Measurements from ENCODE around the gene ABHD14A. TPM values are rescaled to one million over a fixed set of nuclear protein-coding genes. Genes with fewer than 3 reads are reported as not detected.

ABHD14A gene
- total RNA-seq, 6 experiments from 2014 or later, result 10.5 to 13.2 (median 11.0) TPM

- no peak overlapping the region for H3K4me3 Mint-ChIP-seq
- H3K27ac Mint-ChIP-seq, result no peak overlapping the region
- peaks cover 20% of the 10 kb centered on the region; the same call in 1 of the 2 replicates for H3K36me3 Mint-ChIP-seq (ENCODE audit: low read depth)
- no peak for DNase-seq
- H3K4me1 Mint-ChIP-seq (ENCODE audit: low read depth), result no peaks in the 10 kb centered on the region
- TF ChIP-seq CTCF (IDR thresholded peaks at IDR 0.05), result no peak
- H3K27me3 Mint-ChIP-seq (ENCODE audit: insufficient read depth), result peaks cover 2% of the 10 kb centered on the region; the same call in 1 of the 2 replicates
- no peaks in the 10 kb centered on the region for H3K9me3 Mint-ChIP-seq
Observed at GRCh38 chr3:51930439-51930838, 44.4 kb upstream of the ABHD14A start.

- Mint-ChIP-seq H3K27me3 (ENCODE audit: insufficient read depth) (peaks cover under 1% of the 10 kb centered on the region; the same call in 1 of the 2 replicates), H3K4me1 (ENCODE audit: low read depth) (no peaks in the 10 kb centered on the region), H3K4me3 (no peak overlapping the region), H3K36me3 (ENCODE audit: low read depth) (peaks cover 25% of the 10 kb centered on the region; the same call in 1 of the 2 replicates), H3K27ac (no peak overlapping the region), H3K9me3 (no peaks in the 10 kb centered on the region)
- TF ChIP-seq CTCF (IDR thresholded peaks at IDR 0.05), result no peak
- DNase-seq, result no peak
Observed at GRCh38 chr3:51931756-51932155, 43.1 kb upstream of the ABHD14A start.

- Mint-ChIP-seq H3K36me3 (ENCODE audit: low read depth) (peaks cover 25% of the 10 kb centered on the region; the same call in 1 of the 2 replicates), H3K9me3 (no peaks in the 10 kb centered on the region), H3K27me3 (ENCODE audit: insufficient read depth) (no peaks in the 10 kb centered on the region; the same call in none of the 2 replicates)
Observed at GRCh38 chr3:51932471-51933370, 42.1 kb upstream of the ABHD14A start.

GRCh38 chr3:51933471-51934138, 41.3 kb upstream of the ABHD14A start:
- Mint-ChIP-seq H3K9me3 (no peaks in the 10 kb centered on the region), H3K27ac (no peak overlapping the region), H3K27me3 (ENCODE audit: insufficient read depth) (no peaks in the 10 kb centered on the region; the same call in none of the 2 replicates), H3K4me3 (no peak overlapping the region), H3K4me1 (ENCODE audit: low read depth) (no peaks in the 10 kb centered on the region), H3K36me3 (ENCODE audit: low read depth) (peaks cover 25% of the 10 kb centered on the region; the same call in 1 of the 2 replicates)
- no peak for TF ChIP-seq CTCF (IDR thresholded peaks at IDR 0.05)
- DNase-seq, result no peak

More at GRCh38 chr3:51932471-51933370, 42.1 kb upstream of the ABHD14A start:
- no peak for DNase-seq
- H3K4me1 Mint-ChIP-seq (ENCODE audit: low read depth), result no peaks in the 10 kb centered on the region
- H3K27ac Mint-ChIP-seq, result no peak overlapping the region
- TF ChIP-seq CTCF (IDR thresholded peaks at IDR 0.05), result no peak
- H3K4me3 Mint-ChIP-seq, result no peak overlapping the region

GRCh38 chr3:51934139-51934850, 40.6 kb upstream of the ABHD14A start:
- H3K4me3 Mint-ChIP-seq, result no peak overlapping the region
- TF ChIP-seq CTCF (IDR thresholded peaks at IDR 0.05), result no peak
- no peak overlapping the region for H3K27ac Mint-ChIP-seq
- H3K4me1 Mint-ChIP-seq (ENCODE audit: low read depth), result peaks cover 3% of the 10 kb centered on the region
- no peak for DNase-seq
- H3K9me3 Mint-ChIP-seq, result no peaks in the 10 kb centered on the region
- H3K36me3 Mint-ChIP-seq (ENCODE audit: low read depth), result peaks cover 28% of the 10 kb centered on the region
- H3K27me3 Mint-ChIP-seq (ENCODE audit: insufficient read depth), result no peaks in the 10 kb centered on the region; the same call in none of the 2 replicates

All from HFFc6 (cell line).